GM21825 (cell line): ENCODE results near the gene POU3F2.
A peak's percentile ranks its signal among the peaks of the same experiment; 100 is the strongest.

Experiments used
- ATAC-seq: cut with Tn5 transposase; IDR thresholded peaks from one replicate; pipeline ENCODE4 v1.9.1; 2021; ENCODE audit warnings: mild to moderate bottlenecking, moderate library complexity; ENCODE audit not compliant: unreplicated experiment

Gene POU3F2

DNA sequence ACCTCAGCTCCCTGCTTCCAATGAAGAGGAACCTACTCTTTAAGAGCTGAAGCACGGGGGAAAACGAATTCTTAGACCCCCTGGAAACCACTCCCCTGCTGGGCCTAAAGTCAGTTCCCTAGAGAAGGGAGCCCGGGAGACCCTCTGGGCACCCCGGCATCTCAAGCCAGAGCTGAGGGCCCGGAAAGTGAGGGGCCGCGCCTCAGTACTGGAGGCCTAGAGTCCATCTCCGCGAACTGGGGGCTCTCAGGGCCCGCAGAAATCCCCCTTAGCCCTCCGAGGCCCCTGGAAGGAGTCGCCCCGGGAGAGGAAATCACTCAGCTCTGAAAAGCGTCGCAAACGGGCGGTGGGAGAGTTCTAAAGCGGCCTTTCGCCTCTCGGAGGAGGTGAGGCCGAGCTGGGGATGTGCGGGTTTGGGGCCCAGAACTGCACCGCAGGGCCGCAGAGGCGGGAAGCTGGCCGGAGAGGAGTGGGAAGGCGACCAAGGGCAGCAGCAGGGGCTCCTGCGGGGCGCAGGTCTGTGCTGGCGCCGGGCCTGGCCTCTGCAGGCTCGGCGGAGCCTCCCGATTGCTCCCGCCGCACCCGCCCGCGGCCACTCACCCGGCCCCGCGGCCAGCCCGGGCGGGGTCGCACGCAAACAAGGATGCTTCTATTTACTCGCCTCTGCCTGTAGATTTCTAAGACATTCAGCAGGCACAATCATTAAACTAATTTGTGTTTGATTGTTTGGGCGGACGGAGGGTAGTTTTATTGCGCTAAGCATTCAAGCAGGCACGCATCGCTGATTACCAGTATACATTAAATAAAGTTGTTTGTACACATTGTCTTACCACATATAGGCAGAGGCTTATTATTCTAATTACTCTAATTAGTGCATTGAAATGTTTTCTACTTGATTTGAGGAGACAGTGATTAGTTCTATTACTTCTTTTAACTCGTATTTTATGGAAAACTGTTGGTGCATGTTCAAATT, 9.2 kb downstream of the POU3F2 start:
- ATAC-seq = no peak

DNA sequence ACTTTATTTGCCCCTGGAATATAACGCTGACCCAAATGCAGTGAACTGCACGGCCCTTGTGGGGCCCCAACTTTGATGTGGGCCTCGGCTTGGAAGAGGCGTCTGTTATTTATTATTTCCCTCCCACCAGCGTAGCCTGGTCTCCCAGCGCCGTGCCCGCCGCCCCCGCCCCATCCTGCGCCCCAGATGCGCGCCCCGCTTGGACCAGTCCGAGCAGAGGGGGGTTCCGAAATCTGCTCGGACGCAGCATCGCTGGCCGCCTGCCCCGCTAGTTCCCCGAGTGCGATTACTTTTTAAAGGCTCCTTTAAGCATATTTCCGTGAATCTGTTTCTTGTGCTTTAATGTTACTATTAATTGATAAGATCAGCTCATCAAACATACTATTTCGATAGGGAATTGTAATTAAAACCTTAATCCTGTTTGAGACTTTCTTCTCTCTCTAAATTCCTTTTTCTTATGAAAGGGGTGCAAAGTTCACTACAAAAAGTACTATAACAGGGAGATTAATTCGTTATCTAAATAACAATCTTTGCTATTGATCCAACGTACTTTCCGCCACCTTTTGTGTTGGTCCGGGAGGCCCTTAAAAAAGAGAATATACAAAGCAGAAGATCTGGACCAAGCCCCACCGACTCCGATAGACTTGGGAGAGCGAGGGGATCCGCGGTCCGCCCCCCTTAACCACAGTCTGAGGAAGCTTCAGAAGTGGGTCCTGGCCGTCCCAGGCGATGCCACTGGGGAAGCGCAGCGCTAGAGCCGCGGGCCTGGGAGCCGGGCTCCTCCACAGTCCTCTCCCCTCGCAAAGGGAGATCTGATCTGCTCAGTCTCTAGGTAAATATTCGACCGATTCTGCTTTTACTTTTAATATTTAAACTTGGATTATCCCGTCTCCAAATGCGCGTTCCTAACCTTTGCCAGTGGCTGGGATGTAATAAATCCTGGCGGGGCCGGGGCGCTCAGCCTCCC, 10.2 kb downstream of the POU3F2 start:
- no peak for ATAC-seq

DNA sequence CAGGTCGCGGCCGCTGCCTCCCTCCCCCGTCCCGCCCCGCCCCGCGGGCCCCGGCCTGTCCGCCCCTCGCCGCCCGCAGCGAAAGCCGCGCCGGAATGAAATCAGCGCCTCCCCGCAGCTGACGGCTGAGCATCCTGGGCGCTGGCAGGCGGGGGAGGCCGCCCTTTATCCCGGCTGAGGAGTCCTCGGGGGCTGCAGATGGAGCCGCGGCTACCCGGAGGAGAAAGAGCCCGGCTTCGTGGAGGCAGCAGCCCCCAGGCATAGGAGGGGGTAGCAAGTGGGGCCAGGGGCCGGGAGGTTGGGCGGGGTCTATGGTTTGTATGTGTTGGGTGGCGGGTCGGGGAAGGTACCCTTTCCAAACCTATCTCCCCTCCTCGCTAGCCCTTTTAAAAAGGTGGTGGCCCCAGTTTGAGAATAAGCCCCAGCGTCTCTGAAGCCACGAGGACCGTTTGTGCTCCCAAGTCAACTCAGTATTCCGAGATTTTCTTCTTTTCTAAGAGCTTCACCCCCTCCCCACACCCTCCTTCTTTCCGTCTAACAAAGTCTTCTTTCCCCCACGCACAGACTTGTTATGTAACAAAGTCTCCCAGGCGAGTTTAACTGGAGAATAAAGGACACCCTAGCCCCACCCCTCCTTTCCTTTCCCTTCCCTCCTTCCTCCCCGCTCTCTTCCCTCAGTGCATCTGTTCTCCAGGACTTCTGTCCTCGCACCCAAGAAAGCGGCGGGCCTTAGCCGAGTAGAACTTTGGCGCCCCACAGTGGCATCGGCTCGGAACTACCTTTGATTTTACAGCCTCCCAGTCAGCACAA, 11.0 kb downstream of the POU3F2 start:
- peak; percentile 60 for ATAC-seq

DNA sequence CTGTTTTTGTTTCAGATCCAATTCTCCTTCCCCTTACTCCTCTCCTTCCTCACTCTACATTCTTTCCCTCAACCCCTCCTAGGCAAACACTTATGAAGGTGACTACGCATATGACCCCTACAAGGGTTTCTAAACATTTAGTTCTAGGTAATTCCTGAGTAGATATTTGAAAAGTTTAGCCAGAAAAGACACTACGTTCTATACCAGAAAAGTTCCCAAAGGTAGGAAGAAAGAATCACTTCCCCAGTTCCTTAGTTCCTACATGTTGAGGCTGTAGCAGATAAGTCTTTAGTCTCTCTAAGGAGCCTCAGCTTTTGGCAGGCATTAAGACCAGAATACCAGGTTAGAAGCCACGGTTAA, 11.6 kb downstream of the POU3F2 start:
- ATAC-seq = no peak

DNA sequence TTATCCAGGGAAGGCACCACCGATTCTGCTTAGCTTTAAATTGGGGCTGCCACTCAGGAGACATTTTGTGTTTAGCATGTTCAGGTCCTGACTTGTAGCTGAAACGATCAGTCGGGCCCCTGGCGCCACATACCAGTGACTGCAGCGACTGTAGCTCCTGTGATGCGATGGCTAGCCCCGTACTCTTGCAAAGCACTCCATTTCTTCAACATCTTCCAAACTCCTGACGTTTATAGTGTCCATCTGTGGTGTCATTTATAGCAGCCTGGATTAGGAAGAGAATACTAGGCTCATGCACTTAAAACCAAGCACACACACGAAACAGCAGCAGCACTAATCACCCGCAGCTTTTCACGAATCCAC, 13.0 kb downstream of the POU3F2 start:
- ATAC-seq = no peak

DNA sequence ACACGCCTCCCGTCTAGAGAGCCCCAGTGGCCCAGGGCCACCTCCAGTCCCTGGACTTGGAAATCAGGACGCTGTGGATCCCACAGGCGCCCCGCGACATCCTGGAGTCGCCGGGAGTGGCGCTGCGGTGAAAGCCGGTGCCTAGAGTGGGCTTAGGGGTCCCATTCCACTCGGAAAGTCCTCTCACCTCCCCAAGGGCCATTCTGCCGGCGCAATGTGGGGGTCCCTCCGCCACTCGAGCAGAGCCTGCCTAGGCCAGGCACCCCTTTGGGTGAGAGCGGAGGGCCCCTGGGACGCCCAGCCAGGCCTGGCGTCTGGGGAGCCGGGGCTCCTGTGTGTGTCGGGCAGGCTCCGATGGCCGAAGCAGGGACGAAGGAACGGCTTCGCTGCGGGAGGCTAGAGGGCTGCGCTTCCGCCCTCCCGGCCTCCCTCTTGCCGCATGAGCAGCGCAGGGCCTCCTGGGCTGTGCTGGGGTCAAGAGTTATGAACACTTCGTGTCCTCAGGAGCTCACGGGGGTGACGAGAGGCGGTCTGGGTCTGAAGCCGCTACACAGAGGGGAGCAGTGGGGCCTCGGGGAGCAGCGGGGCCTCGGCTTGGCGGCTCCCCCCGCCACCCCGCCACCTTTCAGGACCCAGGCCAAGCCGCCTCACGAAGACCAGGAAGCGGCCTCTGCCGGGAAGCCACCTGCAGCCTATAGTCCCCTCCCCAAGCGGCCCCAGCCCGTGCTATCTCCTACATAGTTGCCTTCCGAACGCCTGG, 13.6 kb downstream of the POU3F2 start:
- peak; percentile 62 for ATAC-seq

DNA sequence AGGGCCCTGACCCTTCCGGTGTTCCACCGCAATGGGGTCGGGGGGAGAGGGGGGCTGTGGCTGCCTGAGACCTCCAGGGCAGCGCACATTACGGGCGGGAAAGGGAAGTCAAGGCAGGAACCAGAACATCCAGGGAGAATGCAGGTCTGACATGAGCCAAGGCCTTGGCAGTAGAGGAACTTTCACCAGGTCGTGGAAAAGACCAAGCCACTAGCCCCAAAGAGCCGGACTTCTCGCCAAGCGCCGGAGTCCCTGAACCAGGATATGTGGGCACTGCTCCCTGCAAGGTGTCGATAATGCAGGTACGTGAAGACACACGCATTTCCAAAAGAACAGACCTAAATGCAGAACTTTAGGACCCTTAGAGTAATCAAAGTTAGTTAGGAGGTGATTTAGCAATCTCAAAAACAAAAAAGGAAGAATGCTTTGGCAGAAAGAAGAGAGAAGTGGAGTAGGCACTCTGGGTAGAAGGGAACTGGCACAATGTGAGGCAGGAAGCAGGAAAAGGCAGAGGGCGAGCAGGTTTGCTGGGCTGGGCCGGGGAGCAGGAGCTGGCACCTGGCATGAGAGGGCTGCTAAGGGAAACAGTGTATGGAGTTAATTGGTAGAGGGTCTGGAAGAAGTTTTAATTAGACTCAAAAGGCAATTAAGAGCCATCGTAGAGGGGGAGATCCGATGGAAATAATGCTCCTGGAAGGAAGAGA, 14.3 kb downstream of the POU3F2 start:
- ATAC-seq = no peak

DNA sequence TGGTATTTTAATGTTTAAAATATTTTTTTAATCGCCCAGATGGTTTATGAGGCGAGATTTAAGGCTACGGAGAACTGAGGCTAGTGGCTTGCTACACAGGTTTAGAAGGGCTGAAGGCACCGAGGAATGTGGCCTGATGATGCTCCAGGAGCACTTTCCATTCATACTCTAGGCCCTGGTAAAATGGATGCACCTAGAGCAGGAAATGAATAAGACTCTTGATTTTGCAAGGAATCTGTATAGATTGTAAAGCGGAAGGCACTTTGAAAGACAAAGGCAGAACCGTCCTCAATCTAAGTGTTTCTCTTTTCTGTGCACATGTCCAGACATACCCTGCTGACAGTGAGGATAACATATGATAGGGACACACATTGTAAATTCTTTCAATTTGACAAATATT, 30.1 kb downstream of the POU3F2 start:
- ATAC-seq = no peak

DNA sequence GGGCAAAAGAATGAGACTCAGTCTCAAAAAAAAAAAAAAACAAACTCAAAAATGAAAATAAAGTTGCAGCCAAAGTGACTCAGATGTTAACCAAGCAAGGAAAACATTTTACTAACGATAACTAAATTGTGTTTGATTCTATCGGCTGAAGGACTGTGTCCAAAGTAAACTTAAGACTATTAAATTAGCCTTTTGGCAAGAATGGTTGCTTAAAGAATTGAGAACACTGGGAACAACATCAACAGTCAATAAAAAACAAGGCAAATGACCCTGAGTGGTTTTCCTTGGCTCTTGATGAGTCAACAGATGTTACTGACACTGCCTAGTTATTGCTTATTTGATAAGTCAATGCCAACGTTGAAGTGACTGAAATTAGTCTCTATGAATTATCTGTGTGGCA, 36.7 kb downstream of the POU3F2 start:
- ATAC-seq = no peak

DNA sequence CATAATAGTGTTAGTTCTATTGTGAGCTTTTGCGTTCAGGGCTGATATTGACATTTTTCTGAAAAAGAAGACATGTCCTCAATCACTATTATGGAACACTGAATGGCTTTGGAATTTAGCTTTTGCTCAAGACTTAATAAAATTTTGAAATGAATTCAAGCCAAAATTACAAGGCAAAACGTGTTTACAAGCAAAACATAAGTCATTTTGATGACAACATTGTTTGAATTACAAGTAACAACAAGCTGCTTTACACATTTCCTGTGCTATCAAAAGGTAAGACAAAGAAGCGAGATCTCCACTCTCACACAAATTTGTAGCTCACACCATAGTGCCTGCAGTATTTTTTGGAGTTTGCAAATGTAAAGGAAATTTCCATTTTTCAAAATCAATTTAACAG, 37.4 kb downstream of the POU3F2 start:
- ATAC-seq = no peak

DNA sequence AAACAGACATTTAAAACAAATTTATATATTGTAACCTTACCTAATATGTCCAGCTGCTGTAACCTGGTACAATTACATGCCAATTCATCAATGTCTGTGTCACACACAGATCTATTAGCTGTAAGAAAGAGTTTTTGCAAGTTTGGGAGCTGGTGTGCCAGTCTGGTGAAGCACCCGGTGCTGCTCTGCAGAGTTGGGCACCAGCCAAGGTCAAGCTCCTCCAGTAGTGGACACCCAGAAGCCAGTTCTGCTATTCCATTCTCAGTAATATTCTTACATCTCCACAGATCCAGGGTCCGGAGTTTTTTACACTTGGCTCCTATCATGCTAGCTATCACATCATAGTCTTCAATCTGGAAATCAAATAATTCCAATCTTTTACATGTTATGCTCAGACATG, 41.0 kb downstream of the POU3F2 start:
- ATAC-seq = no peak

DNA sequence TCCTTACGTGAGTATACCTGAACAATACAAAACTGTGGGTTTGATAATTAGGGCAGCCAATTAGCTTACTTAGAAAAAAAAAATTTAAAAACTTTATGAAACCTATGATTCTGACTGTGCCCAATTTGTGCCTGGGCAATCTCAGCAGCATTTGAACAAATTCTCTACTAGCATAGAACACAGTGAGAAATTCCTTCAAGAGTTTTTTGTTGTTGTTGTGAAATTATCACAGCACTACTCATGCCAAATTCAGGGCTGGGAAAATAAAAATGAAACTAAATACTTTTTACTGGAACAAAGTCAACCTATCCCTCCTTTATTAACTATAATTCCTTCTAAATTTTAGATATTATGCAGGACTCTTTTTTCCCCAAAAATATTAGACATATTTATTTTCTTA, 42.9 kb downstream of the POU3F2 start:
- no peak for ATAC-seq

DNA sequence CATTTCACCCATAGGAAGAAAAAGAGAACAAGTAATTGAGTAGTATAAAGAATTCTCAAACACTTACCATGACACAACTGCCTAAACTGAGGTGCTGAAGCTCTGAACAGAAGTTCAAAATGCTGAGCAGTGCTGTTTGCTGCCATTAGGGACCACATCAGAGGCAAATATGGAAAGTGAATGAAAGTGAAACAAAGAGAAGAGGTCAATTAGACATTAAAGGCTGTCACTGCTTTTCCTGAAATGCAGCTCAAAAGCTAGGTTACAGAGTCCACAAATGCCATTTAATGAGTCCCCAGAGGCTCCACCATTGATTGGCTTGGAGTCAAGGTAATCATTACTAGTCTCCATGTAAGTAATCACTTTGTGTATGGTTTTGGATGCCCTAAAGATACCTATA, 46.1 kb downstream of the POU3F2 start:
- ATAC-seq = peak; percentile 83

DNA sequence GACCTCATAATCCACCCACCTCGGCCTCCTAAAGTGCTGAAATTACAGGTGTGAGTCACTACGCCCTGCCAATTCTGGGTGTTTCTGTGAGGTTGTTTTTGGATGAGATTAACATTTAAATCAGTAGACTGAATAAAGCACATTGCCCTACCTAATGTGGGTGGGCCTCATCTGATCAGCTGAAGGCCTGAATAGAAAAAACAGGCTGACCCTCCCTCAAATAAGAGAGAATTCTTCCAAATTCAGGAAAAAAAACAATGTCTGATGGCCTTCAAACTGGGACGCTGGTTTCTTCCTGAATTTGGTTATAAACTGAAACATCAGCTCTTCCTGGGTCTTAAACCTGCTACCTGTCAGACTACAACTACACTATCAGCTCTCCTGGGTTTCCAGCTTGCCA, 51.0 kb downstream of the POU3F2 start:
- no peak for ATAC-seq

DNA sequence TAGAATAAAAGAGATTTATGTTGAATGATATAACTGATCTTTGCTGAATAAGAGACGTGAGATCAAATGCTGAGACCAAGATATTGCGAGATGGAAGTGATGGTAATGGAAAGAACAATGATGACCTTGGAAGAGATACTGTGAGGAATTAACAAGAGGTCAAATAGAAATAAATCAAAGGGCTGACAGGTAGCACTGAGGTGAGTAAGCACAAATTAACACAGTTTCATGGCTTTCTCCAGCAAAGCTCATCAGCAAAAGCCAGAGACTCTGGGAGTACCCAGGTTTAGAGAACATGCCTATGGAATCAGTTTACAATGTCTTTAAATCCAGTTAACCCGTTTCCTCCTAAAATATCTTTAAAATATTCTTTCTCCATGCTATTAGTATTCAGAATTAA, 53.3 kb downstream of the POU3F2 start:
- no peak for ATAC-seq
